IPS-20b (cell line): ENCODE data around the gene LUZP2.

ENCODE experiments used
- H3K27ac ChIP-seq: one replicate; pipeline ENCODE4 v1.5.1; 2013; ENCODE audit warnings: low read length
- H3K27me3 ChIP-seq: 2 replicates; pipeline ENCODE4 v1.6.1; 2013; ENCODE audit warnings: mild to moderate bottlenecking, low read length, inconsistent platforms; ENCODE audit not compliant: insufficient read depth
- H3K36me3 ChIP-seq: 2 replicates; pipeline ENCODE4 v1.6.1; 2013; ENCODE audit warnings: low read depth, mild to moderate bottlenecking, inconsistent platforms, low read length, moderate library complexity; ENCODE audit not compliant: insufficient read depth
- H3K4me1 ChIP-seq: 2 replicates; pipeline ENCODE4 v1.6.1; 2013; ENCODE audit warnings: mild to moderate bottlenecking, control low read depth, inconsistent platforms, low read length, moderate library complexity; ENCODE audit not compliant: insufficient read depth
- H3K4me3 ChIP-seq: 2 replicates; pipeline ENCODE4 v1.5.1; 2013; ENCODE audit warnings: mild to moderate bottlenecking, low read length, inconsistent platforms
- H3K9ac ChIP-seq: 2 replicates; pipeline ENCODE4 v1.6.1; 2013; ENCODE audit warnings: low read depth, mild to moderate bottlenecking, inconsistent platforms, low read length, moderate library complexity
- H3K9me3 ChIP-seq: 2 replicates; pipeline ENCODE4 v1.6.1; 2013; ENCODE audit warnings: mild to moderate bottlenecking, low read depth, low read length, inconsistent platforms; ENCODE audit not compliant: insufficient read depth

Gene LUZP2

DNA sequence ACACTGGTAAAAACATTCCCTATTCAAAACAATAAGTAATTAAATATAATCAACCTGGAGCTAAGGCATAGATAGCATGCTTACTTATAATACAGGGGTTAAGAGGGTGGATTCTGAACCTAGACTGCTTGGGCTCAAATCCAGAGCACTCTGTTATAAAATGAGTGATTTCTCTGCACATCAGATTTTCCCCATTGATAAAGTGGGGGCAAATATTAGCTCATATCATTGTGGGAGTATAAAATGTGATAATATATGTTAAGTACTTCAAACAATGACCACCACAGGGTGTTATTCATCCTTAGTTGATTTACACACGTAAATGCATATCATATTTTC lies 139.4 kb downstream of the LUZP2 start:
- Histone ChIP-seq H3K36me3 (no peaks in the 10 kb centered on the region), H3K9me3 (no peaks in the 10 kb centered on the region; the same call in 1 of the 2 replicates), H3K27ac (no peak overlapping the region), H3K4me1 (no peaks in the 10 kb centered on the region; the same call in 1 of the 2 replicates), H3K4me3 (no peak overlapping the region), H3K9ac (no peak overlapping the region), H3K27me3 (no peaks in the 10 kb centered on the region)

DNA sequence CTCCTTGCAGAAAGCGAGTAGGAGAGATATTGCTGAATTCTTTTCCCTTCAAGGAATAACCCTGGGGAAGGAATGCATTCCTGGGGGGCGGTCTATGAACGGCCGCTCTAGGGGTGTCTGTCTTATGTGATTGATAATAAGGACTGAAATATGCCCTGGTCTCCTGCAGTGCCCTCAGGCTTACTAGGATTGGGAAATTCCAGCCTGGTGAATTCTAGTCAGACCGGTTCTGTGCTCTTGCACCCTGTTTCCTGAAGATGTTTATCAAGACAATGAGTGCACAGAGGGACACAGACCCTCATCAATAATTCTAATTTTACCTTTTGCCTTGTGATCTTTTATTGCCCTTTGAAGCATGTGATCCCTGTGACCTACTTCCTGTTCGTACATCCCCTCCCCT lies 140.7 kb downstream of the LUZP2 start:
- H3K4me1 ChIP-seq, result no peaks in the 10 kb centered on the region; the same call in 1 of the 2 replicates
- H3K27ac ChIP-seq, result no peak overlapping the region
- H3K27me3 ChIP-seq, result no peaks in the 10 kb centered on the region
- no peaks in the 10 kb centered on the region for H3K36me3 ChIP-seq
- no peaks in the 10 kb centered on the region; the same call in 1 of the 2 replicates for H3K9me3 ChIP-seq
- H3K4me3 ChIP-seq, result no peak overlapping the region; the same call in 1 of the 2 replicates
- no peak overlapping the region for H3K9ac ChIP-seq

DNA sequence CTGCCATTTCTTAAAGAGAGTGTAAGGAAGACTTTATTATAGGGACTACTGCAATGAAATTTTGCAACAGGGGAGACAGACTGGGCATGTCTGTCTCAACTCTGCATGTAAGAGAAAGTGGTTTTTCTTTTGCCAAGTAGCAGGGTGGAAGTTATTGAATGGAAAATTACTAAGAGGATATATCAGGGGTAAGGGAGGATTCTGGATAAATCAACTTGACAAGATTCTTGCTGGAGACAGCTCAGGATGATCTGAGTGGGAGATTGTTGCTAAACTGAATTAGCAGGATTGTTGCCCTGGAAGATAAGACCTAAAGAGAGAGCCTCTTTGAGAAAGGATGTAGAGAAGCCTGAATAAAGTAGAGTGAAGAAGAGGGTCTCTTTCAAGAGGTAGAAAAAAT lies 145.8 kb downstream of the LUZP2 start:
- Histone ChIP-seq H3K9ac (no peak overlapping the region), H3K27ac (no peak overlapping the region), H3K4me3 (no peak overlapping the region), H3K4me1 (no peaks in the 10 kb centered on the region; the same call in 1 of the 2 replicates), H3K27me3 (no peaks in the 10 kb centered on the region), H3K36me3 (no peaks in the 10 kb centered on the region), H3K9me3 (no peaks in the 10 kb centered on the region; the same call in 1 of the 2 replicates)

DNA sequence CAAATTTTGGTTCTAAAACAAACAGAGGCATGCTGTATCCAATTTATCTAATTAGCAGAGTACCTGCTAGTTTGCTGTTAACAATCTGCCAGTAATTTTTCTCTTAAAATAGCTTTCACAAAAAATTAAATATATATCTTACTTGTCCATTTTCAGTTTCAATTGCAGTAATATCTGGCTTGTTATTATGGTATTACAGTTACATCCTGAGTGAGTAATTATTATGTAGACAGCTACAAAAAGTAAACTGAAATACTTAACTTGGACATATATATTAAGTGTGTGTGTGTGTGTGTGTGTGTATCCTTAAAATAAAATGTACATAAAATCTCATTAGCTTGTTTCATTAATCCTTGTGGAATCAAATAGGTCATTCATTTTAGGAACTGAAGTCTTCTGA lies 148.7 kb downstream of the LUZP2 start:
- Histone ChIP-seq H3K9ac (no peak overlapping the region), H3K4me1 (no peaks in the 10 kb centered on the region; the same call in 1 of the 2 replicates), H3K27me3 (no peaks in the 10 kb centered on the region), H3K4me3 (no peak overlapping the region), H3K36me3 (no peaks in the 10 kb centered on the region), H3K27ac (no peak overlapping the region), H3K9me3 (no peaks in the 10 kb centered on the region)

DNA sequence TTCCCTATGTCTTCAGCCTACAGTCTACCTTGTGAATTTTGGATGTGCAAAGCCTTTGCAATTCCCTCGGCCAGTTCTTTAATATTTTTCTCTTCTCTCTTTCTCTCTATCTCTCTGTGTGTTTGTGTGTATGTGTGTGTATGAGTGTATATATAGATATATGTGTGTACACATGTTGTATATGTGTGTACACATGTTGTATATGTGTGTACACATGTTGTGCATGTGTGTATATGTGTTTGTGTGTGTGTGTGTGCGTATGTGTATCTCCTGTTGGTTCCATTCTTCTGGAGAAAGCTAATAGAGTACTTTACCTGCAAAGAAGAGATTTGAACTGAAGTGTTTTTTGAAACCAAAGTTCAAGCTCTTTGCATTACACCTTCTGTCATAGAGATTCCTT lies 155.0 kb downstream of the LUZP2 start:
- no peak overlapping the region for H3K27ac ChIP-seq
- H3K9ac ChIP-seq, result no peak overlapping the region
- H3K9me3 ChIP-seq, result no peaks in the 10 kb centered on the region
- H3K27me3 ChIP-seq, result no peaks in the 10 kb centered on the region
- no peak overlapping the region for H3K4me3 ChIP-seq
- H3K4me1 ChIP-seq, result peaks cover 5% of the 10 kb centered on the region; the same call in 1 of the 2 replicates
- no peaks in the 10 kb centered on the region for H3K36me3 ChIP-seq

DNA sequence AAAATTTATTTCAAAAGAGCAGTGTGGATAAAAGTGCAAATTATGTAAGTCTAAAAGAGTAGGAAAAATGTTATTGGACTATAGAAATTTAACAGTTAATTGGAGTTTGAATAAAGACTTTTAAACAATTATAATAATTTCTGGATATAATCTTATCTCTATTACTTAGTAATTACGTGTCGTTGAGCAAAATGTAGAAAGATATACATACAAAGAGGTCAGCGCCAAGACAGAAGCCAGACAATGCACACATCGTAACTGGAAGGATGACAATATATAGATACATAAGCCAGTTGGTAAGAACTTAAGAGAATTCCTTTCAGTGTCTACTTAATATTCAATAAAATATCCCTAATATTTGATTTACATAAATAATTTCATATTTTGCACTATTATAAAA lies 157.0 kb downstream of the LUZP2 start:
- H3K27ac ChIP-seq, result no peak overlapping the region
- H3K4me3 ChIP-seq, result no peak overlapping the region
- no peak overlapping the region for H3K9ac ChIP-seq
- H3K36me3 ChIP-seq, result no peaks in the 10 kb centered on the region
- peaks cover 5% of the 10 kb centered on the region; the same call in 1 of the 2 replicates for H3K4me1 ChIP-seq
- no peaks in the 10 kb centered on the region for H3K27me3 ChIP-seq
- no peaks in the 10 kb centered on the region for H3K9me3 ChIP-seq

DNA sequence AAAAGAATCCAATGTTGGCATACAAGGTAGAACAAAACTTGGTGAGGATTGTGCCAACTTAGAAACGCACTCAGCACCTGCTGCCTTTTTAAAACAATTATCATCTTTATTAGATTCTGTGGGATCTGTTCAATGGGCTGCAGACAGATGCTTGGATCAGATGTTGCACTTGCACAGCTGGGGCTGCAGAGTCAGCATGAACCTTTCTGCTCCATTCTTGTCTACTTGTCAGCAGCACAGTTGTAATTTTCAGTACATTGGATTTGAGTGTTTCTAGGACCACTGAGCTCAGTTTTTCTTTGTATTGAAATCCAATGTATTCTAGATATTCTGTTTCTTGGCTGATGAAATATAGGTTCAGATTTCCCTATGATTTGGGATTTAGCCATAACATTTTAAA lies 164.5 kb downstream of the LUZP2 start:
- no peaks in the 10 kb centered on the region for H3K27me3 ChIP-seq
- H3K4me1 ChIP-seq, result no peaks in the 10 kb centered on the region
- H3K27ac ChIP-seq, result no peak overlapping the region
- no peaks in the 10 kb centered on the region for H3K36me3 ChIP-seq
- no peak overlapping the region for H3K4me3 ChIP-seq
- H3K9ac ChIP-seq, result no peak overlapping the region
- peaks cover 7% of the 10 kb centered on the region; the same call in 1 of the 2 replicates for H3K9me3 ChIP-seq

DNA sequence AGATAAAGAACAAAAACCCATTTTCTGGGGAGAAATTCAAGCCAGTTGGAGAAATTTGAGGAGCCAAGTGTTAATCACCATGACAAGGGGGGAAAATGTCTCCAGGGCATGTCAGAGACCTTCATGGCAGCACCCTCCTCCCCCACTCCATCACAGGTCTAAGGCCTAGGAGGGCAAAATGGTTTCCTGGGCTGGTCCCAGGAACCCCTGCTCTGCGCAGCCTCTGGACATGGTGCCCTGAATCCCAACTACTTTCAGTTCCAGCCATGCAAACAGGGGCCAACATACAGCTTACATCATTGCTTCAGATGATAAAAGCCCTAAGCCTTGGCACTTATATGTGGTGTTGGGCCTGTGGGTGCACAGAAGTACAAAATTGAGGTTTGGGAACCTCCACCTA lies 167.5 kb downstream of the LUZP2 start:
- Histone ChIP-seq H3K4me3 (no peak overlapping the region), H3K27me3 (no peaks in the 10 kb centered on the region), H3K27ac (no peak overlapping the region), H3K9me3 (peaks cover 7% of the 10 kb centered on the region; the same call in 1 of the 2 replicates), H3K36me3 (no peaks in the 10 kb centered on the region), H3K4me1 (peaks cover 3% of the 10 kb centered on the region; the same call in 1 of the 2 replicates), H3K9ac (no peak overlapping the region)

DNA sequence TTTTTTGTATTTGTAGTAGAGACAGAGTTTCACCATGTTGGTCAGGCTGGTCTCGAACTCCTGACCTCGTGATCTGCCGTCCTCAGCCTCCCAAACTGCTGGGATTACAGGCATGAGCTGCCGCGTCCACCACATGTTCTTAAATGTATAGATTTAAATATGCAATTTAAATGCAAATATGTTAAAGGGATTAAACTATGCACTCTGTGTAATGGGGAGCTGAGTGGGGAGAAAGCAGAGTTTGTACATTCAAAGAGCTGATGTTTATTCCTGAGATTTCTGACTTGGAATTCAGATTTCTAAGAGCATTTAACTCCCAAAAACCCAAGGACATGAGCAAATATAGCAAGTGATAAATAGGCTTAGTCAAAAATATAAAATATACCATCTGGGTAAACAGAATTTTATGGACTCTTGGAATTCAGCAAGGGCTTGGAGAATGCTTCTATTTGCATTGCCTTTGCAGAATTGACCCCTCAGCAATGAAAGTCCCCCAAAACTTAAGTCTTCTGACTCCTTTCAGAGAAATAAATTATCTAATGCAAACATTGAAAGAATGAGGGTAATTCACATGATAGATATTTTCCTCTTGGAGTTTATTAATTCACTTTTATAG lies 170.6 kb downstream of the LUZP2 start:
- H3K4me1 ChIP-seq, result peaks cover 15% of the 10 kb centered on the region; the same call in 1 of the 2 replicates
- H3K9ac ChIP-seq, result no peak overlapping the region
- H3K27ac ChIP-seq, result no peak overlapping the region
- no peaks in the 10 kb centered on the region for H3K27me3 ChIP-seq
- no peak overlapping the region for H3K4me3 ChIP-seq
- H3K9me3 ChIP-seq, result peaks cover 7% of the 10 kb centered on the region; the same call in 1 of the 2 replicates
- H3K36me3 ChIP-seq, result no peaks in the 10 kb centered on the region

DNA sequence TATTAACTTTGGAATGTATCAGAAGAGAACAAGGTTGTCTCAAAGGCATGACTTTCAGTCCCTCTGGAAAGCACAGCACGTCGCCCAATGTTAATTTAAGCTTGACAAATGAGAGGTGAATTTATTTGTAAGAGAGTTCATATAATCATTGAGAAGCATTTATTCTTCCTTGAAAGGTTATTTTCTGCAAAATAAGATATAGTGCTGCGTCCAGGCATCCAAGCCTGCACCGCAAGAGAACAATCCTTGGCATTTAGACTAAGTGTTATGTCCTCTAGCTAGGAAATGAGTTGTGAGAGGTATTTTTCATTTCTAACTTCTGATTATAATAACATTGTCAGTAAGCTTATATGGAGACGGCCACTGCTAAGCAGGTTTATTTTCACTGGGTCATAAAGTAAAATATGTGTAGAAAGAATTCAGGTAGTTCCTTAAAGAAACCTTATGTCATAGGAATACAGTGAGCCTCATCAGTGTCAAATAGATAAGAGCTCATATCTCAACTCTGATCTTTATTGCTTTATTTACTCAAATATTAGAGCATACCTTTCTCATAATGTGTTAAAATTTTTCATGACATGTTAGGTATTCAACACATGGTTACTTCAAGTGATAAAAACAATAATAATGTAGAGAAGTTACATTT lies 182.0 kb downstream of the LUZP2 start:
- peaks cover 15% of the 10 kb centered on the region for H3K4me1 ChIP-seq
- no peaks in the 10 kb centered on the region for H3K9me3 ChIP-seq
- H3K36me3 ChIP-seq, result no peaks in the 10 kb centered on the region
- H3K27me3 ChIP-seq, result no peaks in the 10 kb centered on the region
- no peak overlapping the region for H3K27ac ChIP-seq
- no peak overlapping the region for H3K4me3 ChIP-seq
- H3K9ac ChIP-seq, result no peak overlapping the region

DNA sequence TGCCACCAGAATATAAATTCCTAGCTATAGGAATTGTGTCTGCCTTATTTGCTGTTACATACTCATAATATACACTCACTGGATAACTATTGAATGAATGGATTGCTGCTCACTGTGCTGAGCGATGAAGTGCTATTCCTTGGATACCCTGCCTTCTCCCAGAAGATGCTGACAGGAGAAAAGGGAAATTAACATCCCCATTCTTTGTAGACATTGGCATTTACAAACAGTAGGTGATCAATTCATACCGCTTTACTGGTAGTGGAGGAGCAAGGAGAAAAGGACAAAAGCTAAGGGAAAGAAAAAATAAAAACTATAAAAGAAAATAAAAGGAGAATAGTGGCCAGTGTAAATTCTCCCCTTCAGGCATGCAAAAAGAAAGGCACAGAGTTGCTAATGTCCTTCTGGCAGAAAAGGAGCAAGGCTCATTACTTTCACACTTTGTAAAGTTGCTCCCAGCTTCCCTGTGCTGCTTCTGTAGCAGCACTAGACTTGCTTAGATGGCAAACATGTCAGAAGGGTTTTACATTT lies 183.0 kb downstream of the LUZP2 start:
- Histone ChIP-seq H3K4me3 (peak overlapping the region; percentile 24; the same call in 1 of the 2 replicates), H3K9ac (peak overlapping the region; percentile 57; the same call in 1 of the 2 replicates), H3K27me3 (no peaks in the 10 kb centered on the region), H3K4me1 (peaks cover 15% of the 10 kb centered on the region), H3K27ac (no peak overlapping the region), H3K36me3 (no peaks in the 10 kb centered on the region), H3K9me3 (no peaks in the 10 kb centered on the region)

DNA sequence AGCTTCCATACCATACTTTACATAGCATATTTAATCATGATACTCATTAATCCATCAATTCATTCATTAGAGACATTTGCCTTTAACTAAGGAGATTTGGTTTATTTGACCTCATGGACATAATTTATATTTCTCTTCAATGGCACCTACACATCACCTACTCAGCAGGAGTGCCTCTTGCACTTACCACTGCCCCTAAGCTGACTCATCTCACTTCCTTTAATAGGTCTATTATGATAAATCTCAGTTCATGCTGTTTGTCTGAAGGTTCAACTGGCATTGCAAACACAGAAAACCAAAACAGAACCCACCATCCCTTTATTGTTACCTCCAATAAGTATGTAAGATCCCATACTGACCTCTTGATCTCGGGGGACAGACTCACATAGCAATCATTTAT lies 186.7 kb downstream of the LUZP2 start:
- Histone ChIP-seq H3K9ac (no peak overlapping the region), H3K36me3 (no peaks in the 10 kb centered on the region), H3K4me3 (no peak overlapping the region), H3K9me3 (no peaks in the 10 kb centered on the region), H3K27me3 (no peaks in the 10 kb centered on the region), H3K4me1 (peaks cover 15% of the 10 kb centered on the region), H3K27ac (no peak overlapping the region)
